Measurements from ENCODE around the gene DBN1. TPM values are rescaled to one million over a fixed set of nuclear protein-coding genes. Genes with fewer than 3 reads are reported as not detected.

DBN1 gene
- total RNA-seq, 1 donor from 2014 or later = 113 TPM

GRCh38 chr5:177474002-177474476 lies 605 bp upstream of the DBN1 start:
- H3K9me3 ChIP-seq (ENCODE audit: low read depth) = no peaks in the 10 kb centered on the region
- H3K4me1 Mint-ChIP-seq = peaks cover 62% of the 10 kb centered on the region
- peaks cover 39% of the 10 kb centered on the region for H3K79me2 ChIP-seq (ENCODE audit: low read depth)
- H2AFZ ChIP-seq (replicated peaks) = no peak overlapping the region
- peaks cover 28% of the 10 kb centered on the region for H3K27me3 Mint-ChIP-seq (ENCODE audit: insufficient read depth, low read depth)
- peaks cover 38% of the 10 kb centered on the region for H3K4me1 ChIP-seq
- peaks cover 13% of the 10 kb centered on the region for H3K36me3 Mint-ChIP-seq
- no peaks in the 10 kb centered on the region for H3K36me3 ChIP-seq
- peak overlapping the region; percentile 72 for H3K27ac Mint-ChIP-seq
- TF ChIP-seq EZH2 (IDR thresholded peaks at IDR 0.05) (no peak), EZH2phosphoT487 (IDR thresholded peaks at IDR 0.05) (no peak), CTCF (IDR thresholded peaks at IDR 0.05) (no peak)
- peak overlapping the region; percentile 83 for H3K4me3 Mint-ChIP-seq
- H3K4me2 ChIP-seq = peak overlapping the region; percentile 99
- DNase-seq (ENCODE audit: low spot score) = no peak
- peak overlapping the region; percentile 100 for H3K4me3 ChIP-seq
- no peak overlapping the region for H3K9ac ChIP-seq
- H3K27ac ChIP-seq = no peak overlapping the region
- H4K20me1 ChIP-seq (ENCODE audit: low read depth) = peaks cover 39% of the 10 kb centered on the region
- no peaks in the 10 kb centered on the region for H3K27me3 ChIP-seq
- no peaks in the 10 kb centered on the region for H3K9me3 Mint-ChIP-seq
- H3F3A ChIP-seq (ENCODE audit: low read depth) = peaks cover 40% of the 10 kb centered on the region

GRCh38 chr5:177472460-177473442 lies 683 bp downstream of the DBN1 start:
- H3K4me1 Mint-ChIP-seq = peaks cover 59% of the 10 kb centered on the region
- TF ChIP-seq CTCF (IDR thresholded peaks at IDR 0.05) (no peak), EZH2phosphoT487 (IDR thresholded peaks at IDR 0.05) (no peak), EZH2 (IDR thresholded peaks at IDR 0.05) (no peak)
- DNase-seq (ENCODE audit: low spot score) = peak; percentile 84
- peak overlapping the region; percentile 95 for H3K27ac ChIP-seq
- H2AFZ ChIP-seq (replicated peaks) = no peak overlapping the region
- H4K20me1 ChIP-seq (ENCODE audit: low read depth) = peaks cover 52% of the 10 kb centered on the region
- peak overlapping the region; percentile 90 for H3K4me3 Mint-ChIP-seq
- no peaks in the 10 kb centered on the region for H3K9me3 ChIP-seq (ENCODE audit: low read depth)
- H3K9me3 Mint-ChIP-seq = no peaks in the 10 kb centered on the region
- H3K4me2 ChIP-seq = peak overlapping the region; percentile 99
- H3K27me3 ChIP-seq = no peaks in the 10 kb centered on the region
- H3K36me3 Mint-ChIP-seq = peaks cover 12% of the 10 kb centered on the region
- peak overlapping the region; percentile 93 for H3K9ac ChIP-seq
- H3K36me3 ChIP-seq = no peaks in the 10 kb centered on the region
- peak overlapping the region; percentile 82 for H3K27ac Mint-ChIP-seq
- peaks cover 38% of the 10 kb centered on the region for H3K4me1 ChIP-seq
- peaks cover 46% of the 10 kb centered on the region for H3F3A ChIP-seq (ENCODE audit: low read depth)
- peaks cover 25% of the 10 kb centered on the region for H3K27me3 Mint-ChIP-seq (ENCODE audit: insufficient read depth, low read depth)
- H3K79me2 ChIP-seq (ENCODE audit: low read depth) = peaks cover 52% of the 10 kb centered on the region
- H3K4me3 ChIP-seq = peak overlapping the region; percentile 100

- Histone ChIP-seq H3K9ac (peak overlapping the region; percentile 93), H3K79me2 (ENCODE audit: low read depth) (peaks cover 58% of the 10 kb centered on the region), H3K27ac (peak overlapping the region; percentile 13), H3K4me2 (peak overlapping the region; percentile 99), H3K27me3 (no peaks in the 10 kb centered on the region), H4K20me1 (ENCODE audit: low read depth) (peaks cover 54% of the 10 kb centered on the region), H2AFZ (replicated peaks) (no peak overlapping the region), H3K4me3 (peak overlapping the region; percentile 100), H3K9me3 (ENCODE audit: low read depth) (no peaks in the 10 kb centered on the region), H3K4me1 (peaks cover 38% of the 10 kb centered on the region), H3K36me3 (no peaks in the 10 kb centered on the region), H3F3A (ENCODE audit: low read depth) (peaks cover 43% of the 10 kb centered on the region)
- TF ChIP-seq CTCF (IDR thresholded peaks at IDR 0.05) = no peak
- H3K4me3 Mint-ChIP-seq = peak overlapping the region; percentile 90
- peaks cover 27% of the 10 kb centered on the region for H3K27me3 Mint-ChIP-seq (ENCODE audit: insufficient read depth, low read depth)
- H3K4me1 Mint-ChIP-seq = peaks cover 56% of the 10 kb centered on the region
- no peaks in the 10 kb centered on the region for H3K9me3 Mint-ChIP-seq
- DNase-seq (ENCODE audit: low spot score) = no peak
- H3K36me3 Mint-ChIP-seq = peaks cover 19% of the 10 kb centered on the region
- peak overlapping the region; percentile 82 for H3K27ac Mint-ChIP-seq
Measured at GRCh38 chr5:177471610-177472356, 1.7 kb downstream of the DBN1 start.
